Dermis microvascular lymphatic vessel endothelial cell (primary cell): Measurements from ENCODE around the gene RNASE8. TPM values are rescaled to one million over a fixed set of nuclear protein-coding genes. Genes with fewer than 3 reads are reported as not detected.
"Not testable (repeated sequence)": the region's sequence is repeated elsewhere in the genome, so short reads cannot be mapped to it uniquely, and the experiment has no call there.

Experiments
- DNase-seq, 2 donors: peaks; one replicate each; pipeline versions ENCODE4 v3.0.0 to v3.0.0-alpha.2; 2010; ENCODE audit warnings: low read depth in 2 of 2
- total RNA-seq: library from RNA; depleted of rRNA; stranded (reverse); fragments of >200 nt; gene quantifications from 2 replicates; pipeline ENCODE4 v1.2.1, GENCODE V29; 2014

Gene RNASE8
- total RNA-seq, 1 donor from 2014 or later: not detected

DNA sequence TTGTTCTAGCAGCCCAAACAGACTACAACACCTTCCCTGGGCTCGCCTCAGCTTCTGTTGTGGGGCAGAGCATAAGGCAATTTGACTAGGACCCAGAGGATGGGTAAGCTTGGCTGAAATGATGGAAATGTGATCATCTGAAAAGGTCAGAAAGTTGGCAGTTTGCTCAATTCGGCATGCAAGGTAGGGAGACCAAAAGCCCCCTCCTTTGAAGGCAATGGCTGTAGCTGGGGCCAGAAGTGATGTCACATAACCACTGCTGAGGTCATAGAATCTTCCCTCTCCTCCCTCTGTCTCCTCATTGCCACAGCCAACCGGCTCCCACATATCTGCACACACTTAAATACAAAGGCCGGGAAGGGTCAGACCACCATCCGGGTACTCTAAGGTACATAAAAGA, 27.7 kb upstream of the RNASE8 start, which contains the start of gene TPPP2:
Gene TPPP2, plus strand, starts transcription at position 301 of the 400 bp plus-strand sequence. CDS start 365 bp downstream, outside the sequence.
- DNase-seq: no peak

DNA sequence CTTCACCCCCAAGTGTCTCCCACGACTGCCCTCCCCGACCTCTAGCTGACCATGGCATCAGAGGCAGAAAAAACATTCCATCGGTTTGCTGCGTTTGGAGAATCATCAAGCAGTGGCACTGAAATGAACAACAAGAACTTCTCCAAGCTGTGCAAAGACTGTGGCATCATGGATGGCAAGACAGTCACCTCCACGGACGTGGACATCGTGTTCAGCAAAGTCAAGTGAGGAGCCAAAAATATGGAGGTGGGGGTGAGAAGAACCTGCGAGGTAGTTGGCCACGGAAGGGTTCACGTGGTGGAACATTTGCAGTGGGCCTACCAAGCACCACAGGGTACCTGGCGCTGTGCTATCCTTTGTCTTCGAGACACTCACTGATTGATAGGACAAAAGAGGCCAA, 27.1 kb upstream of the RNASE8 start:
- no peak for DNase-seq

DNA sequence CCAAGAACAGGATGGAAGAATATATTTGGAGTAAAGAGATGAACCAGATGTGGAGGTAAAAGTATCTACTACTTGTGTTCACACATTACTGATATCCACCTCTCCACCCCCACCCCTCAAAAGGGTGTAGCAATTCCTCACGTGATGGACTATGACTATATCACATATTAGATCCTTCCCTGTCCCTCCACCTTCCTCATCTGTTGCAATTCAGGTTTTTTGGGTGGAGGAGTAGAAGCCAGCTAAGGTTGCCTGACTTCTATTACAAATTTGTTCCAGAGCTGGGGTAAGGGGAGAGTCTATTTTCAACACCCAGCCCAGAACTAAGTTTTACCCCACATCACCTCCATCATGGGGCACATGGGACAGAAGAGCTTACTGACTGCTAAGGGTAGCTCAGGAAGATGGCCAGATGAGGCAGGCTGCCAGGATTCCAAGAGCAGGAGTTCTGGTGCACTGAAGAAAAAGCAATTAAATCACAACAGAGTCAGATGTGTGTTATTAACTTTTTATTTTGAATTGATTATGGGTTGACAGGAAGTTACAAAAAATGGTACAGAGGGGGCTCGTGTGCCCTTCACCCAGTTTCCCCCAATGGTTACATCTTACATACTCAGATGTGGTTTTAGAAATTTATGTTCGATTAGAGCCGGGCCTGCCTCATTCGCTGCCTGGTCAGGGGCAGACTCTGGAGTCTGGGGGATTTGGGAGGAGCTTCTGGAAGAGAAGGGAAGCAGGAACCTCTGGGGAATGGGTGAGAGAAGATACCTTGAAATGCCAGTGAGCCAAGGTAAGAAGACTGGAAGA, 25.1 kb upstream of the RNASE8 start:
- DNase-seq: no peak

DNA sequence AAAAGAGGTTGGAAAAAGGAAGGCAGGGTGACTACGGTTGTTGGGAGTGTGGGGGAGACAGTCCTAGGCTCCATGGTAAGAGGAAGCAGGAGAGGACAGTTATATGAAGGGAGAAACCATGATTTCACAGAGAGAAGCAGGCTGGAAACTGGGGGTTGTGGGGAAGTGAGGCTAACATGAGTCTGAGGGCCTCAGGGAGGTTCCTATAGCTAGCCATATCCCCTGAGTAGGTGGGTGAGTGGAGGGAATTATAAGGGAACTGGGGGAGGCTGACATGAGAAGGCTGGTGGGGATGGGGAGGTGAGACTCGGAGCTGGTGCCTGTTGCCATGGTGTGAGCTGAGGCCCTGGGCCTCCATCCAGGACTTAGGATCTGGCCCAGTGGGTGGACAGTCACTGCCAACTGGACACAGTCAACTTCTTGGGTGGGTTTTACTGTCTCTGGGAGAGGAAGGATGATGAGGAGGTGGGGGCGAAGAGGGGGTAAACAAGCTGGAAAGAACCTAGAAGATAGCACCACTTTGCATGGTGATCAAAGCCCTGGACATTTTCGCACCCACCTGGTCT, 24.4 kb upstream of the RNASE8 start:
- no peak for DNase-seq

DNA sequence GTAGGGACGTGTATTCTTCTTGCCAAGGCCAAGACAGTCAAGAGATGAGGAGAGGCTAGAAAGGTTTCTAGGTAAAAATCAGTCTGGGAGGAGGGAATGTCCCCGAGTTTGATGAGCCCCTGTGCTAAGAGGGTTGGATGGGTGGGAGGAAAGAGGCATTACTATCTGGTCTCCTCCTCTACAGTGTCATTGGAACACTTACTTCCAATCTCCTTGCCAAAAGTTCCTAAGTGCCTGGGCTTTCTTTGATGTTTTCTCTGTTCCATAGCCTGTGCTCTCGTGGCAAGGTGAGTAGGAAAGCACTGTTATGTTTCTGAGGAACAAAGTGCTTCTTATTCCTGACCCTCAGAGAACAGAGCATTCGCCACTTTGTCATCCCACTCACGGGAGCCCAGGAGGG, 22.9 kb upstream of the RNASE8 start, which contains the start of gene RNASE13:
Gene RNASE13, minus strand, starts transcription at position 101 of the 400 bp plus-strand sequence. CDS start 519 bp downstream, outside the sequence.
- DNase-seq: no peak

DNA sequence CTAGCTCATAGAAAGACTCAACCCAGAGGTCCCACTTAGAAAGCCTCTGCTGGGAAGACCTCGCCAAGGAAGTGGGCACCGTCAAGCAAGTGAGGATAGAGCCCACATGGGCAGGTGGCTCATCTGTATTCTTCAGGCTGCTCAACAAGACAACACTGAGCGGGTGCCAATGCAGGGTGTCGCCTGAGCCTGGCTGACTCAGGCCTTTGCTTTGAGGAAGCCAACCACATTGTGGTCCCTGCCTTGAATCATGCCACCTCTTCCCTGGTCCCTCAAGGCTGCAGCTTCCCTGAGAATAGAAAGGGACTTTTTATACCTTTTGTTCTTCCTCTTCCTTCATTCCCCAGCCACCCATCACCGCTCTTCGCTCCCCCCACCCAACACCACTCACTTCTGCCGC, 20.9 kb upstream of the RNASE8 start:
- no peak for DNase-seq

DNA sequence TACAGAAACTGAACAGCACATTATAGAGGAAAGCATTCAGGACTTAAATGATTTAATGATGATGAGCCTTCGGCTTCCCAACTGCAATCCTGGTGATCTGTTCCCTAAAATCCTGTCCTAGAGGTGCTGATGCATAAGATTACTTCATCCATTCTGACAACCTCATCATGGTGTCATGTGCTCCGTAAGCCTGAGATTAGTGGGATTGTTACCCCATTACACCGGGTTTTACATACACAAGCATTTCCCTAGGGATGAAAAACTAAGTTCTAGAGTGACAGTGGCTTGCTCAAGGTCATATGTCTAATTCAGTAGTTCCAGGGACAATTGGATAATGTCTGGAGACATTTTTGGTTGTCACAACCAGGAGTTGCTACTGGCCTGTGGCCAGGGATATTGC, 20.5 kb upstream of the RNASE8 start:
- DNase-seq: no peak

DNA sequence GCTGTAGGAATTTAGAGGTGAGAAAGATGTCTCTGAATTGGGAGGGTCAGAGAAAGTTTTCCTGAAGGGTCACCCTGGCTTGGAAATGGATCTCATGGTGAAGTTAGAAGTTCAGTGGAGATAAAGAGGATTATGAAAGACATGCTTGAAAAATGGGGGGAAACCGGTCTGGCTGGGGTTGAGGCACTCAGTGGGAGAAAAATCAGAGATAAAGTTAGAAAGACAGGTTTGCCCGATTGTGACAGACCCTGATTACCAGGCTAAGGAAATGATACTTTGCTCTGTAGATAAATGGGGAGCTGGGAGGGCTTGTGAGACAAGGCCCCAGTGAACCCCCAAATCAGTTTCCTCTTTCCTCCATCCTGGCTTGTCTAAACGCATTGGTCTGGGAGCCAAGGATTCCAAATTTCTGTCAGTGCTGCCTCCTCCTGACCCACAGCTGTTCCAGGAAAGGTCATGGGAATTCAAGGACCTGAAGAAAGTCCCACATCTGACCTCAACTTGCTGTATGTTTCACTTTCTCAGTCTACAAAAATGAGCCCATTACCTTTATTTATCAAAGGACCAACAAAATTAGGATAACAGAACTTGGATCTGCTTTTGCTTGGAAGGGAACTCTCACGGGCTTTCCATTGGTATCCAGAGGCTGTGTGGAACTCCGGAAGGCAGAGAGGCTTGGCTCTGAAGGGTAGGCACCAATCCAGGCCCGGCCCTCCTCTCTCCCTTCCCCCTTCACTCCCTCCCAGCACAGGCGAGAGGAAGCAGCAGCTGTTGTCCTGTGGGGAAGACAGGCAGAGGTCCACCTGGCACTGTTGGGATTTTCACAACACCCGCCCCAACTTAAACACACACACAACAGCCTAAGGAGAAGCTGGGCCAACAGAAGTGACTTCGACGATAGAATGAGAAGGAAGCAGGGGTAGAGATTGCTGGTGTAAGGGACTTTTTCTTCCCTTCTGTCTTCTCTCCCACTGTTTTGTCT, 18.9 kb upstream of the RNASE8 start:
- peak; percentile 26 to 36 for DNase-seq

DNA sequence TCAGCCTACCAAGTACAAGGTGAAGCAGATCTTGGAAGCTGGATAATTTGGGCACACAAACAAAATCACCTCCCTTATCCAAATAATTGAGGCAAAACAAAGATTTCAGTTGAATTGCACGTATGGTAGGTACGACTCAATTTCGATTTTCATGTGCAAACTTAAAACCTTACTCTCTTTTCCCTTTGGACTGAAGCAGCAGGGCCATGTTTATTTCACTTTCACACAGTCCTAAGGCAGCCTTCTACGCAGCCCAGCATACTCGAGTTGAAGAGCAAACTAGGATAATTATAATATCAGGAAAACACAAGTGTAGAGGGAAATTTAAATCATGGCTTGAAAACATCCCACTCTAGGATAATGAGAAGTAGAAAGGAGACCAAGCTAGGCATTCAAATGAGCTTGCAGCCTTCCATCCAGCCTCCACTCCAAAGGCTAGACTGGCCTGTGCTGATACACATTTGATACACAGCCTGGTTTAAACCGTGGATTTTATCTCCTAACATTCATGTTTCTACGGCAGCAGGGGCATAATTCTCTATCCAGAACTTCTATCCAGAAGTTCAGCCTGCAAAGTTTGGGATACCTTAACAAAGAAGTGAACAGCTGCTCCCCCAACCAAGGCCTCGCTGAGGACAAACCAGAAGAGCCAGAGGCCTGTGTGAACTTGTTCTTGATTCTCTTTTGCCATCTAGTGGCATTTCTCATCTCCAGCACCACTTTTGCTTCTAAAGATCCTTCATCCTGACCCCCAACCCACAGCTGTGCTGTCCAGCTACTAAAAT, 17.8 kb upstream of the RNASE8 start:
- DNase-seq: peak; percentile 52 to 61

DNA sequence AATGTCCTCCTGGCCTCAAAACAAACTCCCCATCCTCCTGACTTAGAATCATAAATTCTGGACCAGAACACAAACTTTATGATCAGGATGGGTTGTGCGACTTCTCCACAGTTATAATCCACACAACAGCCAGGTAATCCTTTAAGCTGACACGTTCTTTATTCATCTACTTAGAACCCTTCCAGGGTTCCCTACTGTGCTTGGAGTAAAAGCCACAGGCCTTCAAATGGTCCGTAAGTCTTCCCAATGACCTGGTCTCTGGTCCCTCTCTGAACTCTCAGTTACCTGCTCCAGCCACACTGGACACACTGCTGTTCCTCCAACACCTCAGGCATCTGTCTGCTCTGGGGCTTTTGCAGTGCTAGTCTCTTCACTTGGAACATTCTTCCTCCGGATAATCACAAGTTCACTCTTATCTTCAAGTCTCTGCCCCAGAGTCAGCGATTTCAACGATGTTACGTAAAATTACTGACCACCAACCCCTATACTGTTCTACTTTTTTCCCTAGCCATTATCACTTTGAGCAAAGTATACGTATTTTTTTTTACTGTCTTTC, 17.2 kb upstream of the RNASE8 start:
- no peak for DNase-seq

DNA sequence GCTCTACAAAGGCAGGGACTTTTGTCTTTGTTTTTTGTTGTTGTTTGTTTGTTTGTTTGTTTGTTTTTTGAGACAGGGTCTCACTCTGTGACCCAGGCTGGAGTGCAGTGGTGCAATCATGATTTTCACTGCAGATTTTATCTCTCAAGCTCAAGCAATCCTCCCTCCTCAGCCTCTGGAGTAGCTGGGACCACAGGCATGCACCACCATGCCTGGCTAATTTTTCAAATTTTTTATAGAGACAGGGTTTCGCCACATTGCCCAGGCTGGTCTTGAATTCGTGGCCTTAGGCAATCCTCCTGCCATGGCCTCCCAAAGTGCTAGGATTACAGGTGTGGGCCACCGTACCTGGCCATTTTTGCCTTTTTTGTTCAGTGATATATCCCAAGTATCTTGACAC, 16.7 kb upstream of the RNASE8 start:
- DNase-seq: not testable (repeated sequence)

DNA sequence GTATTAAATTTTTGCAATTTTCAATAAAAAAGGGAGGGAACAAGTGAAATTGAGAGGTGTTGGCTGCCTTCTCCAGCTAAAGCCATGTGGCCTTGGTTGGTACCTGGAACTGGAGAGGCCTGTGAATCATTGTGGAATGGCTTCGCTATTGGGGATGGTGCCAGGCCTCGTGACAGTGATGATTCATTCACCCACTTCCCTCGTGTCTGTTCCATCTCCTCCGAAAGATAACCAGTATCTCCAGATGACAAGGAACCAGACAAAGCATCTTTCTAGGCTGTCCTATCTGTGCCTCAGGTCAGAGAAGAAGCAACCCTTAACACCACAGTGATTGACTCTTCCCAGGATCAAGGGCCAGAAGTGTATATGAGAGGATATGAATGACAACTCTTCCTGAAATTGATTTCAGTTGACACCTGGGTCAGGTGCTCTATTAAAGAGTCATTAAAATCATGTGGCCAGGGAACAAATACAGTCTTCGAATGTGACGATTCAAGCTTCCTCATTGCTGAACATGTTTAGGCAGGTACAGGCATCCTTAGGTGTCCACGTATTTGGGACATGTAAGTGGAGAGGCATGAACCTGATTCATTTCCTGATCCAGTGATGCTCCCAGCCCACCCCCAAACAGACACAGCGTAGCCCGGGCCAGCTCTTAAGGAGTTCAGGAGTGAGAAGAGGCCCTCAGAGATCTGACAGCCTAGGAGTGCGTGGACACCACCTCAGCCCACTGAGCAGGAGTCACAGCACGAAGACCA, 15.8 kb upstream of the RNASE8 start, which contains the start of gene RNASE7:
Gene RNASE7, plus strand, starts transcription at position 687 of the 758 bp plus-strand sequence. CDS start 631 bp downstream, outside the sequence.
- DNase-seq: peak in 1 of 2 donors; percentile 18

DNA sequence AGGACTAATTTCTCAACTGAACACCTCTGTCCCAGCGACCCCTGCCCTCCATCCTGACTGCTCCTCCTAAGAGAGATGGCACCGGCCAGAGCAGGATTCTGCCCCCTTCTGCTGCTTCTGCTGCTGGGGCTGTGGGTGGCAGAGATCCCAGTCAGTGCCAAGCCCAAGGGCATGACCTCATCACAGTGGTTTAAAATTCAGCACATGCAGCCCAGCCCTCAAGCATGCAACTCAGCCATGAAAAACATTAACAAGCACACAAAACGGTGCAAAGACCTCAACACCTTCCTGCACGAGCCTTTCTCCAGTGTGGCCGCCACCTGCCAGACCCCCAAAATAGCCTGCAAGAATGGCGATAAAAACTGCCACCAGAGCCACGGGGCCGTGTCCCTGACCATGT, 14.7 kb upstream of the RNASE8 start:
- DNase-seq: no peak

DNA sequence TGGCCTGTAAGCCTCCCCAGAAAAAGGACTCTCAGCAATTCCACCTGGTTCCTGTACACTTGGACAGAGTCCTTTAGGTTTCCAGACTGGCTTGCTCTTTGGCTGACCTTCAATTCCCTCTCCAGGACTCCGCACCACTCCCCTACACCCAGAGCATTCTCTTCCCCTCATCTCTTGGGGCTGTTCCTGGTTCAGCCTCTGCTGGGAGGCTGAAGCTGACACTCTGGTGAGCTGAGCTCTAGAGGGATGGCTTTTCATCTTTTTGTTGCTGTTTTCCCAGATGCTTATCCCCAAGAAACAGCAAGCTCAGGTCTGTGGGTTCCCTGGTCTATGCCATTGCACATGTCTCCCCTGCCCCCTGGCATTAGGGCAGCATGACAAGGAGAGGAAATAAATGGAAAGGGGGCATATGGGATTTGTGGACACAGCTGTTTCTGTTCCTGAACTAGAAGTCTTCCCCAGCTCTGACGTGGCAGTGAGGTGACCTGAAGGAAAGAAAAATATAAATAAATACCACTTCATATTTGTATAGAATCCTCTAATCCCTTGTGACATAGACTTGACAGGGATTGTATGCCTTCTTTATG, 14.1 kb upstream of the RNASE8 start:
- DNase-seq: no peak

DNA sequence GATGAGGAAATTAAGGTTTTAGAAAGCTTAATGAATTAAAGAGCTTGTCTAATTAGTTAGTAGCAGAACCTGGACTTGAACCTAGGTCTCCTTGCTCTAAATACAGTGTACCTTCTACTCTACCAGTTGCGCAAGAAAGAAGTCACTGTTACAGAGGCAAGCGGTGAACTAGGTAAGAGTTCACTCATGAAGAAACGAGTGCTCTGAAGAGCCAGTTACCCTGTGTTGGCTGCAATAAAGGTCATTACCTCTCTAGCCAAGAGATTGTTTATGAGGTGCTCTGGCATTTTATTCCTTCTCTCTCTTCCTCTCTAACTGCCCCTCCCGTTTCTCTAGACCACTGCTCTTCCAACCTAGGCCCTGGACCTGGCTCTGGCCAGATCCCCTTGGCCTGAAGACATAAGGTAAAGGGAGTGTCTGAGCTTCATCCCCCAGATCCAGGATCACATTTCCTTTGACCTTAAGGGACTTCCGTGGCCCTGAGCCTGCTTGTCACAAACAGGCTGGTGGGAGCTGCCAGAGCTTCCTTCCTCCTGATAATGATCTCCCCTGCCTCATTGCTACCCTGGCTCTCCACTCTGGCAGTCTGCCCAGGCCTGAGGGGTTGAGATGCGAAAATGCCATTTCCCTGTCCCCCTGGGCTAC, 13.5 kb upstream of the RNASE8 start:
- no peak for DNase-seq

DNA sequence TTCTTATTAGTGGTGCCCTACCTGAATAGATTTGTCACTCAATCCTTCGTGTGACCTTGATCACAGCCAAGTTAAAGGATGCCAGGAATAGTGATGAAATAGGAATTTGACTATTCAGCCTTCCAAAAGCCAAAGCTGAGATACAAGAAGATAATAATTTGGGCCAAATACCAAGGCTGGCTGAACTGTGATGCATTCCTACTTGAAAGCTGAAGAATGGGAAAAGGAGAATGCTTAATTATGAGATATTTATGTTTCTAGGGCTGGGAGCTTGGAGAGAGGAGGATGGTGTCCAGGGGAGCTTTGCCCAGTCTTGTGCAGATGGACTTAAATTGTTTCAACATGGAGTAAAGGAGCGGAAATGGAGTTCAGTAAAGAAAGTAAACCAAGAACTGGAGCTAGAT, 10.2 kb upstream of the RNASE8 start:
- DNase-seq: no peak

DNA sequence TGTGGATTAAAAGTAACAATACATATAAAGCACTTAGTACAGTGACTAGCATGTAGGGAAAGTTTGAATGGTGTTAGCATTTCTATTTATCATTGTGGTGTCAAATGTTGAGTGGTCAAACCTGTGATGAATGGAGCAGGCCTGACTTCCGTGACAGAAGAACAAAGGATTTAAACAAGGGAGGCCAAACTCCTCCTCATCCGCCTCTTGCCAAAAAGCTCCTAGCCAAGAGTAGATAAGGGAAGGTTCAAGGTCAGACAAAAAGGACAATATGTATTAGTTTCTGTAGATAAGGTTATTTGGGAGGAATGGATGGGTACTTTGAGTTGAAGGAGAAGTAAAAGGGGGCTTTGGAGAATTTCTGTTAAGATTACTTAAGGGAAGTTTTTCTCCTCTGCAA, 9.0 kb upstream of the RNASE8 start:
- no peak for DNase-seq

DNA sequence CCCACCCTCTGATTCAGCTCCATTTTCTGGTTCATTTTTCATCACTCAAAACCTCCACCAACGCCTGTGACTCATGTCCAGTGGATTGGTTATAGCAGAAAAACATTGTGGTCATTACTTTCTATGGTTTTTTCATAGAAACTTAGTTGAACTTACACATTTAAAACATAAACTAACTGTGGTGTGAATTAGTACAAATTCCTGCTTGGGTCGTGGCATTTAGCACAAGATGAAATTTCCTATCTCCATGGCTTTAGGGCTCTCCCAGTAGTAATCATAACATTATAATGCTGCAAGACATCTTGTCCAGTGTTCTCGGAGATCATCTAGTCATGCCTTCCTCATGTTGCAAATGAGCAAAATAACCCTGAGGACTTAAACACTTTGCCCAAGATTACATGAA, 8.3 kb upstream of the RNASE8 start:
- no peak for DNase-seq

DNA sequence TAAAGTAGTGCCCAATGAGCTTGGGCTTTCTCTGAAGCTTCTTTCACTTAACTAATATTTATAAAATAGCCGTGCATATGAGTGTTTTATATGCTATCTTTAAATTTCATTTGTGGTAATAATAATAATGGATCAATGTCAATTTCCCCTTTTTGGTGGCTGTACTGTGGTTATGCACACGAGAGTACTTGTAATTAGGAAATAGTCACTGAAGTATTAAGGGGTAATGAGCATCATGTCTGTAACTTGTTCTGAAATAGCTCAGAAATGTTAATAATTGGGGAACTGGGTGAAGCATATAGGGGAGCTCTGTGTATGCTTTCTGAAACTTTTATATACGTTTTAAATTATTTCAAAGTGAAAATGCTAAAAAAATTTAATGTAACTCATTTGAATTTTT, 7.0 kb upstream of the RNASE8 start:
- DNase-seq: no peak
